Lower leg skin (tissue), 3 donors: ENCODE results near the gene MAFG.

Experiments used
- CTCF ChIP-seq, 3 donors: fragments of 450-650 bp; IDR thresholded peaks; one replicate each; pipeline ENCODE4 v1.5.1; 2016; ENCODE audit warnings: antibody characterized with exemption in 3 of 3, mild to moderate bottlenecking in 3 of 3, moderate library complexity in 2 of 3
- POLR2A ChIP-seq, 2 donors: fragments of 450-650 bp; IDR thresholded peaks; one replicate each; pipeline ENCODE4 v1.6.1; 2016 to 2017; ENCODE audit warnings: antibody characterized with exemption in 2 of 2, mild to moderate bottlenecking in 1 of 2, moderate library complexity in 1 of 2

- TF ChIP-seq CTCF (IDR thresholded peaks at IDR 0.05) = peak in 1 of 3 donors; percentile 76
- TF ChIP-seq POLR2A (IDR thresholded peaks at IDR 0.05) = peak in 1 of 2 donors; percentile 92
These were observed 55.9 kb downstream of the MAFG start for GRCh38 chr17:81871387-81872230.
